K562 (cell line): ENCODE results near the gene PUS10. TPM values are rescaled to one million over a fixed set of nuclear protein-coding genes. Genes with fewer than 3 reads are reported as not detected.

Source experiments
- ATAC-seq: fragments of 200-7000 bp; cut with Tn5 transposase; 3 replicates; pipeline ENCODE4 v1.9.1; 2020; ENCODE audit warnings: moderate library complexity
- BruUV-seq: library from RNA; stranded (reverse); fragments of 400-500 nt; replicated peaks from 2 replicates; lab custom pipeline; 2021; lab: Mats Ljungman, UMichigan
- CTCF ChIA-PET: fragments of 300-600 bp; formaldehyde crosslinking; extraction: SDS; loops from one replicate; lab custom pipeline; 2021; ENCODE audit warnings: low intra/inter-chr PET ratio; lab: Yijun Ruan, JAX
- POLR2A ChIA-PET: fragments of 300-600, 350-650 bp; sonication (Branson Sonifier 250); formaldehyde crosslinking; extraction: SDS; loops from one replicate; lab custom pipeline; 2021; ENCODE audit warnings: antibody characterized with exemption, inconsistent platforms; lab: Yijun Ruan, JAX
- DNase-seq, 4 experiments: peaks; one replicate each; pipeline versions ENCODE4 v3.0.0 to v3.0.0-alpha.2; 2011 to 2018; ENCODE audit warnings: low spot score in 3 of 4, mixed read lengths in 3 of 4; ENCODE audit errors: extremely low read depth in 1 of 4
- FAIRE-seq: peaks from 2 replicates; lab custom pipeline; 2011; peaks lifted over from hg19 to GRCh38; lab: Jason Lieb, UNC
- H2AFZ ChIP-seq: 2 replicates; pipeline ENCODE4 v1.6.0; 2011; ENCODE audit warnings: low read depth, low read length, control low read depth, inconsistent platforms
- H3K27ac ChIP-seq: fragments of 200-600 bp; 3 replicates; pipeline ENCODE4 v1.8.0; 2011; ENCODE audit warnings: low read depth, mild to moderate bottlenecking, control low read depth, inconsistent platforms, low read length, moderate library complexity, mixed read lengths; ENCODE audit errors: extremely low read depth
- H3K27me3 ChIP-seq, 2 experiments: fragments of 300-600 bp in 1 of 2; 2 replicates in 1 of 2; 3 replicates in 1 of 2; pipeline versions ENCODE4 v1.6.0 to v1.8.0; 2011; ENCODE audit warnings: inconsistent platforms in 2 of 2, low read length in 2 of 2, mild to moderate bottlenecking in 1 of 2, mixed read lengths in 1 of 2, moderate library complexity in 1 of 2; ENCODE audit not compliant: control insufficient read depth in 2 of 2, insufficient read depth in 2 of 2
- H3K36me3 ChIP-seq: fragments of 300-600 bp; 3 replicates; pipeline ENCODE4 v1.8.0; 2011; ENCODE audit warnings: mild to moderate bottlenecking, low read length, inconsistent platforms; ENCODE audit not compliant: control insufficient read depth, insufficient read depth
- H3K4me1 ChIP-seq, 2 experiments: fragments of 200-600 bp in 1 of 2; replicated peaks in 1 of 2; 2 replicates in 1 of 2; 3 replicates in 1 of 2; pipeline versions ENCODE4 v1.5.1 to v1.8.0; 2011; ENCODE audit warnings: inconsistent platforms in 2 of 2, low read length in 2 of 2, mild to moderate bottlenecking in 1 of 2, mixed read lengths in 1 of 2, moderate library complexity in 1 of 2; ENCODE audit not compliant: control insufficient read depth in 2 of 2, insufficient read depth in 2 of 2
- H3K4me2 ChIP-seq: 2 replicates; pipeline ENCODE4 v1.6.1; 2011; ENCODE audit warnings: low read length, control low read depth, inconsistent platforms, mixed read lengths; ENCODE audit not compliant: insufficient read depth
- H3K4me3 ChIP-seq: fragments of 200-600 bp; sonication (generic), shearing (Covaris generic); 2 replicates; pipeline ENCODE4 v1.5.1; 2016; ENCODE audit warnings: control low read depth, inconsistent platforms
- H3K79me2 ChIP-seq: fragments of 200-600 bp; 3 replicates; pipeline ENCODE4 v1.8.0; 2011; ENCODE audit warnings: low read length, inconsistent platforms; ENCODE audit not compliant: control insufficient read depth, insufficient read depth
- H3K9ac ChIP-seq, 2 experiments: 2 replicates each; pipeline versions ENCODE4 v1.6.0 to v1.6.1; 2011; ENCODE audit warnings: low read depth in 2 of 2, low read length in 2 of 2, control low read depth in 1 of 2, inconsistent platforms in 1 of 2, mild to moderate bottlenecking in 1 of 2, mixed read lengths in 1 of 2; ENCODE audit not compliant: insufficient read depth in 1 of 2
- H3K9me1 ChIP-seq: one replicate; pipeline ENCODE4 v1.6.0; 2011; ENCODE audit warnings: inconsistent platforms, mild to moderate bottlenecking, low read length, moderate library complexity; ENCODE audit not compliant: control insufficient read depth, insufficient read depth
- H3K9me3 ChIP-seq: replicated peaks from 2 replicates; pipeline ENCODE4 v1.5.1; 2011; ENCODE audit warnings: low read depth, low read length, inconsistent platforms; ENCODE audit not compliant: control insufficient read depth, insufficient read depth
- H4K20me1 ChIP-seq: replicated peaks from 2 replicates; pipeline ENCODE4 v1.6.1; 2011; ENCODE audit warnings: low read length, inconsistent platforms, mixed read lengths; ENCODE audit not compliant: control insufficient read depth, insufficient read depth
- E2F3 ChIP-seq: fragments of 250-450 bp; sonication (Bioruptor Pico); IDR thresholded peaks from 2 replicates; pipeline ENCODE4 v1.4.0; 2020; ENCODE audit warnings: mild to moderate bottlenecking
- GATAD2A ChIP-seq: fragments of 450-650 bp; IDR thresholded peaks from 2 replicates; pipeline ENCODE4 v1.6.1; 2017
- ZNF165 ChIP-seq: fragments of 250-450 bp; sonication (Bioruptor Pico); IDR thresholded peaks from 2 replicates; pipeline ENCODE4 v1.4.0; 2020; ENCODE audit warnings: borderline replicate concordance
- ZNF324 ChIP-seq: fragments of 250-450 bp; sonication (Bioruptor Pico); IDR thresholded peaks from 2 replicates; pipeline ENCODE4 v1.4.0; 2020; ENCODE audit warnings: mild to moderate bottlenecking
- WGBS: fragments of 100-300 bp; shearing (Covaris generic); methylation state at CpG from one replicate; pipeline ENCODE4 v1.1.6; 2016; ENCODE audit warnings: low coverage, mixed read lengths; ENCODE audit not compliant: insufficient coverage; ENCODE audit errors: missing lambda C conversion rate; 5-methylcytosine and 5-hydroxymethylcytosine counted together
- in situ Hi-C: fragments of 300-500 bp; cut with MboI; formaldehyde crosslinking; loops from 4 replicates; pipeline ENCODE4 v1.15.0; 2018; ENCODE audit warnings: inconsistent platforms, mixed read lengths
- intact Hi-C: fragments of 100-400 bp; cut with micrococcal nuclease; formaldehyde crosslinking; loops from 2 replicates; pipeline ENCODE4 v1.14.2; 2022
- polyA plus RNA-seq, 8 experiments: library from polyadenylated mRNA; depleted of rRNA in 4 of 8; stranded (reverse) in 5 of 8; unstranded in 3 of 8; fragments of >200 nt; fragmentation: Nextera tagmentation in 2 of 8; fragmentation: Illumina TruSeq in 1 of 8; extraction: Ambion mirVana in 2 of 8; extraction: Trizol in 1 of 8; gene quantifications; 2 replicates each; pipeline versions ENCODE4 v1.2.1 to v1.2.3, GENCODE V29; 2011 to 2014; ENCODE audit warnings: inconsistent platforms in 1 of 8, missing spikeins in 1 of 8
- total RNA-seq, 7 experiments: library from RNA; depleted of rRNA in 6 of 7; stranded (reverse); fragments of >200 nt in 6 of 7; fragmentation: Illumina TruSeq in 2 of 7; extraction: Trizol in 2 of 7; gene quantifications; 2 replicates each; pipeline versions ENCODE4 v1.2.1 to v1.2.3, GENCODE V29; 2011 to 2021; ENCODE audit warnings: low replicate concordance in 1 of 7
- TF ChIP-seq, protein P1 (sequence below): fragments of 250-450 bp; sonication (Bioruptor Pico); IDR thresholded peaks from 2 replicates; pipeline ENCODE4 v1.8.0; 2022; ENCODE audit warnings: moderate library complexity, mild to moderate bottlenecking, inconsistent platforms

Gene PUS10
- total and polyA plus RNA-seq, 9 of the 15 experiments (the other 6 are each of a cell fraction or from before 2014, with no cell fraction given), result 5.0 to 10.7 (median 7.6) TPM

- H3K9me3 ChIP-seq, result no peaks in the 10 kb centered on the region
- H3K4me3 ChIP-seq, result no peak overlapping the region
- CTCF ChIA-PET, result no interaction called here
- H4K20me1 ChIP-seq, result no peaks in the 10 kb centered on the region
- H3K4me1 ChIP-seq, result no peaks in the 10 kb centered on the region
- H3K27ac ChIP-seq, result no peak overlapping the region
- TF ChIP-seq, protein P1, sequence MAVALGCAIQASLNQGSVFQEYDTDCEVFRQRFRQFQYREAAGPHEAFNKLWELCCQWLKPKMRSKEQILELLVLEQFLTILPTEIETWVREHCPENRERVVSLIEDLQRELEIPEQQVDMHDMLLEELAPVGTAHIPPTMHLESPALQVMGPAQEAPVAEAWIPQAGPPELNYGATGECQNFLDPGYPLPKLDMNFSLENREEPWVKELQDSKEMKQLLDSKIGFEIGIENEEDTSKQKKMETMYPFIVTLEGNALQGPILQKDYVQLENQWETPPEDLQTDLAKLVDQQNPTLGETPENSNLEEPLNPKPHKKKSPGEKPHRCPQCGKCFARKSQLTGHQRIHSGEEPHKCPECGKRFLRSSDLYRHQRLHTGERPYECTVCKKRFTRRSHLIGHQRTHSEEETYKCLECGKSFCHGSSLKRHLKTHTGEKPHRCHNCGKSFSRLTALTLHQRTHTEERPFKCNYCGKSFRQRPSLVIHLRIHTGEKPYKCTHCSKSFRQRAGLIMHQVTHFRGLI, result no peak
- TF ChIP-seq ZNF165 (no peak), E2F3 (CRISPR knock-in tag) (no peak), GATAD2A (no peak), ZNF324 (CRISPR knock-in tag) (no peak)
- TF ChIP-seq, all 486 proteins: peak for 0
- intact Hi-C loops, result no loop called here
- no peak overlapping the region for H2AFZ ChIP-seq
- WGBS, result 97% methylated on average over 3 of the region's 3 CpGs
- H3K36me3 ChIP-seq, result peaks cover 44% of the 10 kb centered on the region
- H3K79me2 ChIP-seq, result no peaks in the 10 kb centered on the region
- no TSS peak for BruUV-seq
- in situ Hi-C loops, result no loop called here
- no peaks in the 10 kb centered on the region for H3K27me3 ChIP-seq
- no peak for FAIRE-seq
- POLR2A ChIA-PET, result interaction anchor here (1.6 kb wide), 1 partner anchor 11 kb away, joined by 5 read pairs; no protein-coding TSS in a partner anchor
- H3K9me1 ChIP-seq, result no peaks in the 10 kb centered on the region
- no peak for DNase-seq
- no peak for ATAC-seq
- H3K4me2 ChIP-seq, result no peak overlapping the region
- no peak overlapping the region for H3K9ac ChIP-seq
Measured at GRCh38 chr2:60926741-60927552, 91.1 kb downstream of the PUS10 start.
